Peyer's patch (tissue), 4 donors: Measurements from ENCODE around the gene GSKIP.

Experiments
- POLR2A ChIP-seq, 2 donors: fragments of 450-650 bp; IDR thresholded peaks; one replicate each; pipeline ENCODE4 v1.5.1; 2017; ENCODE audit warnings: antibody characterized with exemption in 2 of 2, mild to moderate bottlenecking in 2 of 2, moderate library complexity in 2 of 2
- TF ChIP-seq, protein P1 (sequence below), 6 experiments: fragments of 450-650 bp in 4 of 6; fragments of 200-600 bp in 2 of 6; sonication (generic) in 1 of 6; IDR thresholded peaks; one replicate each; pipeline ENCODE4 v1.5.1; 2017 to 2019; ENCODE audit warnings: antibody characterized with exemption in 6 of 6, mild to moderate bottlenecking in 3 of 6, moderate library complexity in 1 of 6

DNA sequence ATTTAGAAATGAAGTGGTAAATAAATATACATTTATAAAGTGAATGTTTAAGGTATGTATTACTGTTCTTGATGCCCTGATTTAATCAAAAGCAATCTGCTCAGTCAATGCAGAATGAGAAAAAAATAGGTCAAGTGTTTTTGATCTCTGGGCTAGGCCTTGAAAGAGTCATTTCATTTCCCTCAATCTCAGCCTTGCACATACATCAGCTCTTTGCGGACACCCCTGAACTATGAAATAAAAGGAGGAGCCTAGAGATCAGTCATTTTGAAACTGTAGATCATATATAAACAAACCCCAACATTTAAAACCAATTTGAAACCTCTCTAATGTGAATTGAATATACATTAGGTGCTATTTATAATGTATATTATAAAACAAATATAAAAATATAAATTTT, 42.7 kb upstream of the GSKIP start:
- TF ChIP-seq, protein P1, sequence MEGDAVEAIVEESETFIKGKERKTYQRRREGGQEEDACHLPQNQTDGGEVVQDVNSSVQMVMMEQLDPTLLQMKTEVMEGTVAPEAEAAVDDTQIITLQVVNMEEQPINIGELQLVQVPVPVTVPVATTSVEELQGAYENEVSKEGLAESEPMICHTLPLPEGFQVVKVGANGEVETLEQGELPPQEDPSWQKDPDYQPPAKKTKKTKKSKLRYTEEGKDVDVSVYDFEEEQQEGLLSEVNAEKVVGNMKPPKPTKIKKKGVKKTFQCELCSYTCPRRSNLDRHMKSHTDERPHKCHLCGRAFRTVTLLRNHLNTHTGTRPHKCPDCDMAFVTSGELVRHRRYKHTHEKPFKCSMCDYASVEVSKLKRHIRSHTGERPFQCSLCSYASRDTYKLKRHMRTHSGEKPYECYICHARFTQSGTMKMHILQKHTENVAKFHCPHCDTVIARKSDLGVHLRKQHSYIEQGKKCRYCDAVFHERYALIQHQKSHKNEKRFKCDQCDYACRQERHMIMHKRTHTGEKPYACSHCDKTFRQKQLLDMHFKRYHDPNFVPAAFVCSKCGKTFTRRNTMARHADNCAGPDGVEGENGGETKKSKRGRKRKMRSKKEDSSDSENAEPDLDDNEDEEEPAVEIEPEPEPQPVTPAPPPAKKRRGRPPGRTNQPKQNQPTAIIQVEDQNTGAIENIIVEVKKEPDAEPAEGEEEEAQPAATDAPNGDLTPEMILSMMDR (IDR thresholded peaks at IDR 0.05), result no peak
- TF ChIP-seq POLR2A (IDR thresholded peaks at IDR 0.05), result no peak
